Activated naive CD4-positive, alpha-beta T cell treated with anti-CD3 and anti-CD28 coated beads, Interleukin-2, amount 50 U/mL, for 16 hours (primary cell): Measurements from ENCODE around the gene SYNGR1.
A peak's percentile ranks its signal among the peaks of the same experiment; 100 is the strongest.

ENCODE experiments used
- DNase-seq: peaks from one replicate; pipeline ENCODE4 v3.0.0-alpha.2; 2020

SYNGR1 gene, protein sequence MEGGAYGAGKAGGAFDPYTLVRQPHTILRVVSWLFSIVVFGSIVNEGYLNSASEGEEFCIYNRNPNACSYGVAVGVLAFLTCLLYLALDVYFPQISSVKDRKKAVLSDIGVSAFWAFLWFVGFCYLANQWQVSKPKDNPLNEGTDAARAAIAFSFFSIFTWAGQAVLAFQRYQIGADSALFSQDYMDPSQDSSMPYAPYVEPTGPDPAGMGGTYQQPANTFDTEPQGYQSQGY

DNA sequence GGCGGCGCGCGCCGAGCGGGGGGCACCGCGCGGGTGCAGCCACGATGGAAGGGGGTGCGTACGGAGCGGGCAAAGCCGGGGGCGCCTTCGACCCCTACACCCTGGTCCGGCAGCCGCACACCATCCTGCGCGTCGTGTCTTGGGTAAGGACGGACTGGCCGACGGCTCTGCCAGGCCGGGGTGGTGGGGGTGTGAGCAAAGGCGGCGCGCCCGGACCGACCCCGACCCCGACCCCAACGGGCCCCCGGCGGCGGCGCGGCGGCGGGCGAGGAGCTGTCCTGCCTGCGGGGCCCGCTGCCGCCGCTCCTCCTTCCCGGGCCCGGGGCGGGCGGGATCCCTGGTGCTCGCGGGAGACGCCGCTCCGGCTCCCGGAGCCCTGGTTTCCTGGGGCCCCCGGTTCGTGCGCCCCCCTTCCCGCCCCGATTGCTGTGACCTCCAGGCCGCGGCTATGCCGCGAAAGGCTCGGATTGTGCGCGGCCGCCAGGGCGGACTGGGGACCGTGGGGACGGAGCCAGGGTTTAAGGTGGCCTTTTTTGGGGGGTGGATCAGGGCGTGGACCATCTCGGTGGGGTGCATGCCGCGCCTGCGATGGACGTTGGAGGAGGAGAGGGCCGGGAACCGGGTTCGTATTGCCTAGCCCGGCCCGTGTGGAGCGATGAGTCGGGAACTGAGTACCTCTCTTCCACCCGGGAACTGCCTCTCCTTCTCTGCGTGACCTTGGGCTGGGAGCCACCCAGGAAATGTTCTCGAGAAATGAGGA, at the start of gene SYNGR1:
SYNGR1 (plus strand) TSS at position 25 of the 760 bp plus-strand sequence; CDS start at position 45, 20 bp downstream.
- DNase-seq: no peak

DNA sequence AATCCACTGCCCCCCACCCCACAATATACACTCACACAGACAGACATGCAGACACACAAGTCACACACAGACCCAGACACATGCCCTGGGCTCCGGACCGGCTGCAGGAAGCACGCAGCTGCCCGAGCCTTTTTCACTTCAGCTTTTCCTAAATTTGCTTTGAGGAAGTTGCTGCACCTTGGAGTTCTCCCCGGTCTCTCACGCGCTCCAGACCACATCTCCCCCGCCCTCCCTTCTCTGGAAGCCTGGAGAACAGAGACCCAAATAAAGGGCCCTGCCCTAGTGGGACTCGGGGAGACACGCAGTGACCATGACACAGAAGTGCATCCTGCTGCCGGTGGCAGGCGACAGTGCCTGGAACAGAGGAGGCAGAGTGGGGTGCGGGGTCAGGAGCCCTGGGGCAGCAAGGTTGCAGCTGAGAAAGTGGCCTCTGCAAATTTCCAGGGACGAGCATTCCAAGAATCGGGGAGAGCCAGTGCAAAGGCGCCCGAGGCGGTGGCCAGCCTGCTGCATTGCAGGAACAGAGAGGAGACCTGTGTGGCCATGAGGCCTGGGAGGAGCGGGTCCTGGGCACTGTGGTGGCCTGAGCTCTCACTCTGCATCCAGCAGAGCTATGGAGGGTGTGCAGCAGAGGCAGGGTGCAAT, 49.5 kb upstream of the SYNGR1 start:
- DNase-seq: no peak

DNA sequence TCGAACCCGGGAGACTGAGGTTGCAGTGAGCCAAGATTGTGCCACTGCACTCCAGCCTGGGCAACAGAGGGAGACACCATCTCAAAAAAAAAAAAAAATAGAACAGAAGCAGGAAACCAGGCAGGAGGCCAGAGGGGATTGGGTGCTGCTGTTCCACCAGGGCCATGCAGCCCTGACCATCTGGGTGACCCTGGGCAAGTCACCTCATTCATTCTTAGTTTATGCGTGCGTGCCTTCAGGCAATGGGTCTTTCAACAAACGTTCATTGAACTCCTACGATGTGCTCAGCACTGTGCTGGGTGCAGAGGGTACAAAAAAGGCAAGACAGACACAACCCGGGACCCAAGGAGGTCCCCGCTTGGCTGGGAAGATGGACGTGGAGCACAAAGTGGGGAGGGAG, 48.7 kb upstream of the SYNGR1 start:
- DNase-seq: no peak

DNA sequence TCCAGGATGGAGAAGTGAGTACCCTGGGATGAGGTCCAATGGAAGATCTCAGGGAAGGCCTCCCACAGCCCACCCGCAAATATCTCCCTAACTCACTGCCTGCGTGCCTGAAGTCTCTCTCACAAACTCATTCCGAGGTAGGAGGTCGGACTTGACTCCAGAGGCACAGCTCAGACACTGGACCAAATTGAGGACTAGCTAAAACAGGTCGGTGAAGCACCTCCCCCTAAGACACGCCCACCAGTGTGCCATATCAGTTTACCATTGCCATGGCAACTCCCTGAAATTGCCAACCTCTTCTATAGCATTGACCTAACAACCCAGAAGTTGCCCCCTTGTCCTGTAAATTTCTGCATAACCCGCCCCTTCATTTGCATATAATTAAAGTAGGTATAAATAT, 47.9 kb upstream of the SYNGR1 start:
- no peak for DNase-seq

DNA sequence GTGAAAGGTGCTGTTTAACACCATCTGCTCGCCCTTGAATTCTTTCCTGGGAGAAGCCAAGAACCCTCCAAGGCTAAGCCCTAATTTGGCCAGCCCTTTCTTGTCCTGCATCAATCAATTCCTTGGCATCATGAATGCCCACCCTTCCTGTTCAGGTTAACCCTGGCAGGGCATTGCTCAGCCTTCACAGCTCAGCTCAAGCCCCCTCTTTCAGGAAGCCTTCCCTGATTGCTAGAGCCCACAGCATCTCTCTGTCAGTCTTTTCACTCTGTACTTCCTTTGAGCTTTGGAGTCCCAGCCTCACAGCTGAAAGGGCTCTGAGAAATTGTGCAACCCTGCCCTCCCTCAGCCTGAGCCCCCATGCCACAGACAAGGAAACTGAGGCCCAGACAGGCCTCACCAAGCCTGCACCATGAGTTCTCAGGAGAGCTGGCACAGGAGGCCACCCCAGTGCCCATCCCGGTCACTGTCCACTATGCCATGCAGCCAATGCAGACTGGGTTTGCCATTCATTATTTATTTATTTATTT, 47.3 kb upstream of the SYNGR1 start:
- DNase-seq: no peak

DNA sequence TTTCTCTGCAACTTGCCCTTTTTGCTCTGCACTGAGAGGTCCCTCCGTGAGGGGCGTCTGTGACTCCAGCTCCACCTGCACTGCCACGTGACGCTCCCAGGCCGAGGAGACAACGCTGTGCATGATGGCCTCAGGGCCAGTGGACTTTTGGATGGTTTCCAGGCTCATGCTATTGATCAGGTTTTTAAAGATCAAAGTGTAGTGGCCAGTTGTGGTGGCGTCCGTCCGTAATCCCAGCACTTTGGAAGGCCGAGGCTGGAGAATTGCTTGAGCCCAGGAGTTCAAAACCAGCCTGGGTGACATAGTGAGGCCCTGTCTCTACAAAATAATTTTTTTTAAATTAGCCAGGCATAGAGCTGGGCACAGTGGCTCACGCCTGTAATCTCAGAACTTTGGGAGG, 46.4 kb upstream of the SYNGR1 start:
- DNase-seq: no peak

DNA sequence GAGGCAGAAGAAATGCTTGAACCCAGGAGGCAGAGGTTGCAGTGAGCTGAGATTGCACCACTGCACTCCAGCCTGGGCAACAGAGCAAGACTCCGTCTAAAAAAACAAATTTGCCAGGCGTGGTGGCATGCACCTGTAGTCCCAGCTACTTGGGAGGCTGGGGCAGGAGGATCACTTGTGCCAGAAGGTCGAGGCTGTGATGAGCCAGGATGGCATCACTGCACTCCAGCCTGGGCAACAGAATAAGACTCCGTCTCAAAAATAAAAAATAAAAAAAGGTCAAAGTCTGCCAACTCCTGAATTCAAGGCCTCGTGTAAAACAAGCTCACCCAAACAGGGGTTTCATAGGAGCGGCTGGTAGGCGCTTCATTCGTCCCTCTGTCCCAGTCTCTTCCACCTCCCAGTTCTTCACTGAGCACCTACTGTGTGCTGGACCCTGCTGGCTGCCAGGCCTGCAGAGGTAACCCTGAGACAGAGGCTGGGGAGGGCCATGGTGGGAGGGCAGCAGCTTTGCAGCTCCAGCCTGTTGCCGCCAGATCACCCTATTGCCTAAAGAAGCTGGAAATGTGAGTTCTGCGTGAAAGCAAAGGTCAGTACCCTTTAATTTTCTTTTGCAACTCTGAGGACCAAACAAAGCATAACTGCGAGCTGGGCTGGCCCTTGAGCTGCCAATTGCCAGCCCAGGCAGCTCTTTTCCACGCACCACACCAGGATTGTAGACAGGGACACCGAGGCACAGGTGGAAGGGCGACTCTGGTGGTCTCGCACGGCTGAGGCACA, 45.7 kb upstream of the SYNGR1 start:
- DNase-seq: no peak

DNA sequence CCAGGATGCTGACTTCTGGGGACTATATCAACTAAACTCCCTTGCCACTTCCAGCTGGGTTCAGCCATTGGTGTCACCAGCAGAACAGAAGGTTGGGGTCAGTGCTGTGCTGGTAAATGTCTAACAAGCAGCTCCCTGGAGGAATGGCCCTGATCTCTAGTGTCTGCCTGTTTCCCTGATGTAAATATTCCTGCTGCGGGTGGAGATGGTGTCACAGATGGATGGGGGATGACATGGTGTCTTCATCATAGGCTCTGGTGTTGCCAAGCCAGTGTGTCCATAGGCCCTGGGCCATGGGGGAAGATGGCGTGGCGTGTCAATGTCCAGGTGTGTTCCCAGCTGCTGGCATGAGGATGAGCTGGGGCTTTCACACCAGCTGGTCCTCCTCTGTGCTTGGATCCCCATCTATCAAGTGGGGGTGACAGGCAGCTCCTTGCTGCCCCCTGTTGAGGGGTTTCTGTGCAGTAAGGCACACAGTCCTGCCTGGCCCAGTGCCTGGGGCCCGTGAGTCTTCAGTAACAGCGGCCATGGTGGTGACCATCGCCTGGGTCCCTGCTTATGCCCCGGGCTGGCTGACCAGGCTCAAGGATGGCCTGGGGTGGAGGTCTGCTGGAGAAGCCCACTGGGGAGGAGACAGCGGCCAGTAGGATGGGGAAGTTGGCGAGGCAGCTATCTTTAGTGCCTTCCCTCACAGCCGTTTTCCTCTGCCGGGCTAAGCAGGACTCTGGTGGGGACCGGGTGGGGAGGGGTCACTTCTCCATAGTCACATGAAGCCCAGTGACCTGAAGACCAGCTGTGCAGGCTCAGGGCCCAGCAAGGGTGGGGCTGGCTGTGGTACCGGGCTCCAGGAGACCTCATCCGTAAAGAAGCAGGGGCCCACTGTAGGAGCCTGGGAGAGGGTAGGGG, 43.1 kb upstream of the SYNGR1 start:
- DNase-seq: peak; percentile 53

DNA sequence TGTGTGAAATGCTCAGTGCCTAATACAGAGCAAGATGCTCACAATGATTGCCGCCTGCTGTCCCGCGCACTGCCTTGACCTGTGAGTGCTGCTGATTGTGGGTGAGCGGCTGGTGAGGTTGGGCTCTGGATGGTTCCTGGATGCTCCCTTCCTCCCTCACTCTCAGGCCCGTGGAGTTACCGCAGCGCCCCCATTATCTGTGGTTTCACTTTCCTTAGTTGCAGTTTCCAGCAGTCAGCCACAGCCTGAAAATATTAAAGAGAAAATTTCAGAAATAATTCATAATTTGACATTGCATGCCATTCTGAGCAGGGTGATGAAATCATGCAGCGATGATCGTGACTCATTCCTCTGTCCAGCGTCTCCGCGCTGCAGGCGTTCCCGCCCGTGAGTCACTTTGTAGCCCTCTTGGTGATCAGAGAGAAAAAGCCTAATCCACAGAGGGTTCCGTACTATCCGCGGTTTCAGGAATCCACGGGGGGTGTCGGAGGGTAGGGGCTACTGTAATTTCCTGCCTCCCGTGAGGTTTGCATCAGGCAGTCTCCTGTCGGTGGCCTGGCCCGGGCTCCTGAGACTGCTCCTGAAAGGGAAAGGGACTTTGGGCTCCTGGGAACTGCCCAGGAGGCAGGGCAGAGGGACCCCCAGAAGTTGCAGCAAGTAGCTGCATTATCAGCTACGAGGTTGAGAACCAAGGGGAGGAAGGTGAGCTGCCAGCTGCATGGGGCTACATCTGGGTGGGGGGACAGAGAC, 41.0 kb upstream of the SYNGR1 start:
- no peak for DNase-seq

DNA sequence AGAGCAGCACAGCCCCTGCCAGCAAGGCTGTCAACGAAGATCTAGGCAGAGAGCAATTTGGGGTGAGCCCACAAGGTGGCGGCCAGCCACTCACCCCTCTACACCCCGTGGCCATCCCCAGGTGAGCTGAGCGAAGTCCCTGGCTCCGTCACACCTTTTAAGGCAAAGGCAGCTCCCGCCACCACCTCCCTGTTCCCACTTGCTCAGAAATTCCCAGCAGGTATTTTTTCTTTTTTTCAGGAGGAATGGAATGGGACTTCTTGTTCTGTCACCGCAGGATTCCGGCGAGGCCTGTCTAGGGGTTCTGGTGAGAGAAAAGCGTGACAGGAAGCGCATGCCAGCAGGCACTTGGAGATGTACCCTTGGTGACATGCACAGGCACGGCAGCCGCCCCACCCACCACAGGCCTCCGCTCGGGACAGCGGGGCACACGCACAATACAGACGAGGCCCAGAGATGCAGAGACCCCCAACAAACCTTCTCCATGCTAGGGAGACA, 40.4 kb upstream of the SYNGR1 start:
- DNase-seq: no peak

DNA sequence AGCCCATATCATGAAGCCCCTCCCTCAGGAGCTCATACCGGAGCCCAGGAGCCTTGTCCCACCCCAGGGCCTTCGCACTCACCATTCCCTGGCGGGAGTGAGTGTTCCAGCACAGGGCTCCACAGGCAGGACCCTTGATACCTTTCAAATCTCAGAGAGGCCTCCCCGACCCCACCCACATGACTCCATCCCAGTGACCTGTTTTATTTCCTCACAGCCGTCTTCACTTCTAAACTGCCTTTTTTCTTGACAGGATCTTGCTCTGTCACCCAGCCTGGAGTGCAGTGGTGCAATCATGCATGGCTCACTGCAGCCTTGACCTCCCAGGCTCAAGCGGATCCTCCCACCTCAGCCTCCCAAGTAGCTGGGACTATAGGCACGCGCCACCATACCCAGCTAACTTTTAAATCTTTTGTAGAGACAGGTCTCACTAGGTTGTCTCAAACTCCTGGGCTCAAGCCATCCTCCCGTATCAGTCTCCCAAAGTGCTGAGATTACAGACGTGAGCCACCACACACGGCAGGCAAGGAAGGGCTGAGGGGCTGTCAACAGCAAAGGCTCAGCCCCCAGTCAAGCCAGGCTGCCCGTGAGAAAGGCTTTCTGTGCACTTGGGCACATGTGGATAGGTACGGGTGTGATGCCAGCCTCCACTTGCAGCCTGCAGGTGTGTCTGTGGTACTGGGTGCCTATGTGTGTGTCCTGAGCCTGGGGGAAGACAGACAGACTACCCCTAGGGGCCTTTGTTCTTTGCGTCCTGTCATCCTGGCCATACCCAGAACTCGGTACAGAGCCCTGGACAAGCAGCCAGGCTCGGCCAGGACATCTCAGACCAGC, 39.7 kb upstream of the SYNGR1 start:
- no peak for DNase-seq

DNA sequence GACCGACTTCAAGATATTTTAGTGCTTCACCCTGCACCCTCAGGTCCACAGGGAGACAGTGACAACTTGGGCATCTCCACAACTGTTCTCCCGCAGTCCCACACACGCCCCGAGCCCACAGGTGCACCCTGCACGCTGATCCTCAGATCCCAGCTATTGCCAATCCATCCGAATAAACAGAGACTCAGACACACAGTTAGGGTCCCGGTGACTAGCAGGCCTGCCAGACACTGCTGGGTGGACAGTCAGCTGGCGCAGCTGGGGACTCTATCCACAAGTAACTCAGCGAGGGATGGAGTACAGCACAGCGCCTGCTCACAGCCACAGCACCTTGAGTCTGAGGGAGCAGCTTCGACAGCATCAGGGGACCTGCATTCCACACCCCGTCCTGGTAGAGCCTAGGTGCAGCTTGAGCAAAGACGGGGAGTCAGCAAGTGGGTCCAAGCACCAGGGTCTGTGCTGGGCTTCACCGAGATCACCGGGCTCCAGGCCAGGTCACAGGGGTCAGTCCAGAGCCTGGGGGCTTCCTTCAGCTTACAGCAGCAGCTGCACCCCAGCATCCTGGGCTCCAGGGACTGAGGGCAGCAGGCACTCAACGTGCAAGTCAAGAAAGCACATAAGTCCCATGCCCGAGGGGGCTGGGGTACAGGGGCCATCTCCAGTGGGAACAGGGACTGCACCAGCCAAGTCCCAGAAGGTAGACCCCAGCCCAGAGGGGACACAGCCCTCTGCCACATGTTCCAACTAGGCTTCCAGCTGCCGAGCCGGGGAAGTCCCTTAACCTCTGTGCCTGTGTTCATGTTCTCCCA, 38.0 kb upstream of the SYNGR1 start:
- peak; percentile 36 for DNase-seq

DNA sequence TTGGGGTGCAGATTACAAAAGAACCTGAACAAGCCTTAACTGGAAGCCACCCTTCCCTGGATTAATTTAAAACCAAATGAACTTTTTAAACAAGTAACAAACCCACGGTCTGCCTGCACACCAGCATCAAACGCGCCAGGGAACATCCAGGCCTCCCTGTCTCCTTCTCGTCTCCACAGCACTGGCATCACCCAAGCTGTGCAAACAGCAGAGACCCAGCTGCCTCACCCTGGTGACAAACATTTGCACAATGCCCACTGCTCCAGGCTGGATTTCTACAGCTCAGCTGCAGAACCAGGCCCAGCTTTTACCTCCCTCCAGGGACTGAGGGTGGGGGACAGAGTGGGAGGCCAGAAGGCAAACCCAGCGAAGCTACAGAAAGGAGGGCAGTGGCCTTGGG, 37.4 kb upstream of the SYNGR1 start:
- DNase-seq: no peak

DNA sequence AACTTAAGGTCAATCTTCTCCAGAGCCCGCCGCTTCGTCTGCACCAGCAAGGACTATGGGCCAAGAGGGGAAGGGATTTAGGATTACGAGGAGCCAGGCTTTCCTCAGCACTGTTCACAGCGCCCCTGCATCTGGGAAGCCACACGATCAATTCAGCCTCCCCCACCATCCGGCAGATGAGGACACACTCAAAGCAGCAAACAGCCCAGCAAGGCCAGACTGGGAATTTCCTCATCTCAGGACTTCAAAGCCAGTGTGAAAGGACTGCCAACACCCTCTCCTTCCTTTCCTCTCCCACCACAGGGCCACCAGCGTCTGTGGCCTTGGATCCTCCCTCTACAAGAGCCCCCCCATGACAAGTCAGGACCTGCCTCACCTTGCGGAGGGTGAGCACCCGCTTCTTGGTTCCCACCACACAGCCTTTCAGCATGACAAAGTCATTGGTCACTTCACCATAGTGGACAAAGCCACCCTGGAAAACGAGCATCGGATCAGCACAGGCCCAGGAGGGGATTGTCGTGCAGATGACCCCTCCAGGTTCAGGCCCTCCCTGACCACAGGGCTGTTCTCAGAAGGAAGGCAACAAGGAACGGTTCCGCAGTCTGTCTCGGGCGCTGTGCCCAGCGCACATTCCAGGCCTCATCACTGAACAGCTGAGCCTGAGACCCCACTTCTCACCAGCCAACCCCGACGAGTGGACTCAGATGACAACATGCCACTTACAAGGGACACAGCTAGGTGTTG, 36.4 kb upstream of the SYNGR1 start:
- no peak for DNase-seq

DNA sequence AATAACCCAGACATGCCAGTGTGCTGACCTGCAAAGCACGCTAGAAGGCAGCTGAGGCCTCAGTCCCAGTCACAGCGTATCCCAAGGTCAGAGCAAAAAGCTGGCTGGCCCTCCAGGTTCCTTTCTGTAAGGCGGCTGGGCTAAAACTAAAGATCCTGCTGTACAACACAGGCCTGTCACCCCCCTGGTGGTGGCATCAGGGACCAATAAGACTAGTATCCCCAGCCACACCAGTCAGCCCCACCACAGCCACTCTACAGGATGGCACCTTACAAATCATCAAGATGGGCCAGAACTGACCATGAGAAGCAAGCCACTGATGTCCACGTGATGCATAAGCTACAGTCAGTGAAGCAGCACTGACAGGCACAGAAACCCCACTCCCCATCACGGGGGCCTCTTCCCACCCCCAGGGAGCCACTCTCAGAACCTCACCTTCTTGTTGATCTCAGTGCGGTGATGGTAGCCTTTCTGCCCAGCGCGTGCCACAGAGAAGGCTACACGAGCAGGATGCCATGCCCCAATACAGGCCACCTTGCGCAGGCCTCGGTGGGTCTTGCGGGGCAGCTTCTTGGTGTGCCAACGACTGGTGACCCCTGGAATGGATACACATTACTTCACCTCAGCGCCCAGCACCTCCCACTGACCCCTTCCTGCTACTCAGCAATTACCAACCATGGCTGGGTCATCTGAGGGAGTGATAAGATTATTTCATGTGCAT, 35.4 kb upstream of the SYNGR1 start:
- DNase-seq: no peak

DNA sequence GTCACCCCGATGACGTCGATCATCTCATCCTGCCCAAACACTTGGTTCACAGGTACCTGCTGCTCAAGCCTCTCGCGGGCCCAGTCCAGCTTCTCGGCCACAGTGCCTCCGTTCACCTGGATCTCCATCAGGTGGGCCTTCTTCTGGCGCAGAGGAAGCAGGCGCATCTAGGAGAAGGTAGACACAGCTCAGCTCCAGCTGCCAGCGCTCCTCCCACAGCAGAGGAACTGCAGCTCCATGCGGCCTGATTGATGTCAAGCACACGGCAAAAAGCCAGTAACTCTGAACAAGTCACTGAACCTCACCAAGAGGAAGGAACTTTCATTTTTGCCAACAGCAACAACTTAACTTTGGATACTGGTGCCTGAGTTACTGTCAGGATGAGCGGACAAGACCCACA, 34.4 kb upstream of the SYNGR1 start:
- DNase-seq: no peak

DNA sequence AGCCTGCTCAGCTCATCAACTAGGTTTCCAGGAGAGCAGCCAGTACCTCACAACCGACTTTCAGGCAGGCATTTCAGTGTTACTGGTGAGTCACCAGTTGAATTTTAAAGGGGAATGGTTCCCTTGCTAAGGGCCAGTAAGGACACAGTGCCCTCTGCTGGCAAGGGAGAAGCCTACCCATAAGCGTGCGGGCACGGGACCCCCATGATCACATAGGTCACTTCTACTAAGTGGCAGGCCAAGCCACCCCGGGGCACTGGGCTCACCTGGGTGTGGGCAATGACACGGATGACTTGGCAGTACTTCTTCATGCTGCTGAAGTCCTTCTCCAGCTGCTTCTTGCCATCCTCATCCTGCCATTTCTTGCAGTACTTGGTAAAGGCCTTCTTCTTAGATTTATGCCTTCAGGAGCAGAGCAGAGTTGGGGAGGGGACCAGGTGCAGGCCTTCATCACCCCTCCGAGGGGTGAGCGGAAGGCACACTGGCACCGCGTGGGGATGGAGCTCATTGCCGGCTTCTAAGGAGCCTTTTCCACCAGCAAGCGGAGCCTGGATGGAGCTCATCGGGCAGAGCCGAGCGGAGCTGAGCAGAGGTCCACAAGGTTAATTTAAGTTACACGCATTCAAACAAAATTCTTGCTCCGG, 33.2 kb upstream of the SYNGR1 start:
- DNase-seq: peak; percentile 80
